K562 (cell line): ENCODE data around the gene GCDH. TPM values are rescaled to one million over a fixed set of nuclear protein-coding genes. Genes with fewer than 3 reads are reported as not detected.

Source experiments
- CTCF ChIP-seq, 3 experiments: IDR thresholded peaks in 2 of 3; conservative IDR thresholded peaks in 1 of 3; 2 replicates each; pipeline ENCODE4 v1.5.1; 2011 to 2012; ENCODE audit warnings: low read length in 3 of 3, mild to moderate bottlenecking in 3 of 3, control low read depth in 2 of 3, improper control_type of control experiment in 1 of 3, inconsistent platforms in 1 of 3, low read depth in 1 of 3, mixed read lengths in 1 of 3, moderate library complexity in 1 of 3; ENCODE audit not compliant: insufficient read depth in 2 of 3
- E2F5 ChIP-seq: sonication (generic); formaldehyde crosslinking; IDR thresholded peaks from 2 replicates; pipeline ENCODE4 v1.8.0; 2022; ENCODE audit warnings: mild to moderate bottlenecking, missing genetic modification reagents
- E2F6 ChIP-seq, 2 experiments: IDR thresholded peaks; 2 replicates each; pipeline ENCODE4 v1.6.1; 2011; ENCODE audit warnings: borderline replicate concordance in 1 of 2, control low read depth in 1 of 2, low read depth in 1 of 2, low read length in 1 of 2, mild to moderate bottlenecking in 1 of 2, mixed read lengths in 1 of 2, moderate library complexity in 1 of 2; ENCODE audit not compliant: insufficient read depth in 1 of 2, insufficient read length in 1 of 2, poor library complexity in 1 of 2, severe bottlenecking in 1 of 2; ENCODE audit errors: extremely low read depth in 1 of 2
- ETV1 ChIP-seq: fragments of 450-650 bp; conservative IDR thresholded peaks from 2 replicates; pipeline ENCODE4 v1.6.1; 2016; ENCODE audit warnings: missing genetic modification characterization, control low read depth, low read depth, missing compliant biosample characterization
- HOXB6 ChIP-seq: fragments of 250-450 bp; sonication (Bioruptor Pico); IDR thresholded peaks from 2 replicates; pipeline ENCODE4 v1.5.1; 2022; ENCODE audit warnings: mild to moderate bottlenecking, borderline replicate concordance
- MYC ChIP-seq, 2 experiments: fragments of 250-450 bp in 1 of 2; sonication (Bioruptor Pico) in 1 of 2; IDR thresholded peaks; 2 replicates each; pipeline versions ENCODE4 v1.5.1 to v1.6.1; 2012 to 2021; ENCODE audit warnings: low read depth in 2 of 2, borderline replicate concordance in 1 of 2, improper control_type of control experiment in 1 of 2, low read length in 1 of 2, mild to moderate bottlenecking in 1 of 2, moderate library complexity in 1 of 2
- PRDM10 ChIP-seq: fragments of 450-650 bp; IDR thresholded peaks from 2 replicates; pipeline ENCODE4 v1.6.1; 2018; ENCODE audit not compliant: partially characterized antibody
- RBBP5 ChIP-seq: fragments of 200-600 bp; sonication (generic); IDR thresholded peaks from 2 replicates; pipeline ENCODE4 v1.6.1; 2012; ENCODE audit warnings: borderline replicate concordance, mild to moderate bottlenecking, low read length, control low read depth, inconsistent platforms; ENCODE audit not compliant: insufficient read depth, poor library complexity, severe bottlenecking
- RNF219 ChIP-seq: fragments of 250-450 bp; sonication (Bioruptor Pico); IDR thresholded peaks from 2 replicates; pipeline ENCODE4 v1.5.0; 2022; ENCODE audit warnings: mild to moderate bottlenecking
- SOX6 ChIP-seq: fragments of 450-650 bp; IDR thresholded peaks from 2 replicates; pipeline ENCODE4 v1.6.1; 2014; ENCODE audit warnings: mild to moderate bottlenecking
- TAF9B ChIP-seq: fragments of 450-650 bp; IDR thresholded peaks from 2 replicates; pipeline ENCODE4 v1.6.1; 2018; ENCODE audit warnings: mild to moderate bottlenecking; ENCODE audit not compliant: partially characterized antibody
- ZC3H11A ChIP-seq: IDR thresholded peaks from 2 replicates; pipeline ENCODE4 v1.6.1; 2012; ENCODE audit warnings: low read depth, low read length, improper control_type of control experiment
- ZNF174 ChIP-seq: fragments of 250-450 bp; sonication (Bioruptor Pico); IDR thresholded peaks from 2 replicates; pipeline ENCODE4 v1.4.0; 2020; ENCODE audit warnings: mild to moderate bottlenecking
- ZNF507 ChIP-seq: conservative IDR thresholded peaks from 2 replicates; pipeline ENCODE4 v1.6.1; 2017; ENCODE audit warnings: missing genetic modification characterization, missing compliant biosample characterization
- polyA plus RNA-seq, 8 experiments: library from polyadenylated mRNA; depleted of rRNA in 4 of 8; stranded (reverse) in 5 of 8; unstranded in 3 of 8; fragments of >200 nt; fragmentation: Nextera tagmentation in 2 of 8; fragmentation: Illumina TruSeq in 1 of 8; extraction: Ambion mirVana in 2 of 8; extraction: Trizol in 1 of 8; gene quantifications; 2 replicates each; pipeline versions ENCODE4 v1.2.1 to v1.2.3, GENCODE V29; 2011 to 2014; ENCODE audit warnings: inconsistent platforms in 1 of 8, missing spikeins in 1 of 8
- total RNA-seq, 7 experiments: library from RNA; depleted of rRNA in 6 of 7; stranded (reverse); fragments of >200 nt in 6 of 7; fragmentation: Illumina TruSeq in 2 of 7; extraction: Trizol in 2 of 7; gene quantifications; 2 replicates each; pipeline versions ENCODE4 v1.2.1 to v1.2.3, GENCODE V29; 2011 to 2021; ENCODE audit warnings: low replicate concordance in 1 of 7

GCDH gene
- total and polyA plus RNA-seq, 9 of the 15 experiments (the other 6 are each of a cell fraction or from before 2014, with no cell fraction given) = 2.9 to 50.8 (median 19.1) TPM

GRCh38 chr19:12890787-12891552, at the start of gene GCDH (continued):
- TF ChIP-seq CTCF (IDR thresholded peaks at IDR 0.05 in 2 of 3, conservative IDR thresholded peaks at IDR 0.05 in 1 of 3; ENCODE audit: insufficient read depth in 2 of 3, low read depth in 1 of 3, low read length in 3 of 3) = peak in 2 of 3 experiments; percentile 20 to 47; a peak in 2 of 6 replicates
- peak; percentile 99 for TF ChIP-seq RBBP5
- 0 out of 2 replicates have a peak, but pooled peaks have one; percentile 24 for TF ChIP-seq SOX6
- 0 out of 2 replicates have a peak, but pooled peaks have one; percentile 70 for TF ChIP-seq ZC3H11A
- no peak for TF ChIP-seq ETV1
- TF ChIP-seq TAF9B = peak; percentile 84
- 0 out of 2 replicates have a peak, but pooled peaks have one; percentile 58 for TF ChIP-seq E2F5
- no peak for TF ChIP-seq HOXB6
- peak; percentile 51; the same call in 1 of the 2 replicates for TF ChIP-seq MYC (IDR thresholded peaks at IDR 0.05; ENCODE audit: low read depth, low read length)
- 0 out of 2 replicates have a peak, but pooled peaks have one; percentile 30 for TF ChIP-seq MYC (CRISPR knock-in tag; IDR thresholded peaks at IDR 0.05; ENCODE audit: borderline replicate concordance, low read depth)
- peak; percentile 54 to 62 for TF ChIP-seq E2F6 (IDR thresholded peaks at IDR 0.05; ENCODE audit: borderline replicate concordance in 1 of 2, extremely low read depth in 1 of 2, insufficient read depth in 1 of 2, insufficient read length in 1 of 2, low read depth in 1 of 2, low read length in 1 of 2, poor library complexity in 1 of 2, severe bottlenecking in 1 of 2)
- peak; percentile 32 for TF ChIP-seq PRDM10
- TF ChIP-seq ZNF507 = no peak
- no peak for TF ChIP-seq RNF219 (CRISPR knock-in tag)
- no peak for TF ChIP-seq ZNF174
